Panc1 (cell line): ENCODE measurements around the gene SLC10A3. TPM values are rescaled to one million over a fixed set of nuclear protein-coding genes. Genes with fewer than 3 reads are reported as not detected.

ENCODE experiments used
- ATAC-seq: fragments of 200-7000 bp; cut with Tn5 transposase; 2 replicates; pipeline ENCODE4 v1.9.1; 2020; ENCODE audit warnings: mild to moderate bottlenecking, moderate library complexity
- BruUV-seq: library from RNA; stranded (reverse); fragments of 400-500 nt; replicated peaks from 2 replicates; lab custom pipeline; 2021; lab: Mats Ljungman, UMichigan
- CTCF ChIA-PET: fragments of 300-600 bp; sonication (Branson Sonifier 250); formaldehyde crosslinking; loops from one replicate; lab custom pipeline; 2022; ENCODE audit warnings: antibody characterized with exemption; lab: Charles Lee
- POLR2A ChIA-PET: fragments of 300-600 bp; sonication (Branson Sonifier 250); formaldehyde crosslinking; loops from one replicate; lab custom pipeline; 2022; ENCODE audit warnings: antibody characterized with exemption; lab: Charles Lee
- DNase-seq: peaks from one replicate; pipeline ENCODE4 v3.0.0-alpha.2; 2010; ENCODE audit warnings: low read depth, low spot score
- H3K27ac ChIP-seq: 2 replicates; pipeline ENCODE4 v1.5.1; 2011; ENCODE audit warnings: mild to moderate bottlenecking, low read length, inconsistent platforms
- H3K27me3 ChIP-seq: fragments of 200-500 bp; sonication (Bioruptor generic); 2 replicates; pipeline ENCODE4 v1.6.0; 2014; ENCODE audit warnings: low read length, inconsistent platforms; ENCODE audit not compliant: control insufficient read depth, insufficient read depth
- H3K36me3 ChIP-seq: fragments of 200-500 bp; sonication (Bioruptor generic); 2 replicates; pipeline ENCODE4 v1.5.1; 2014; ENCODE audit warnings: inconsistent platforms, mild to moderate bottlenecking, low read length, moderate library complexity; ENCODE audit not compliant: control insufficient read depth, insufficient read depth
- H3K4me1 ChIP-seq: 2 replicates; pipeline ENCODE4 v1.5.1; 2011; ENCODE audit warnings: inconsistent platforms, mild to moderate bottlenecking, low read length, moderate library complexity; ENCODE audit not compliant: control insufficient read depth, insufficient read depth
- H3K4me3 ChIP-seq, 2 experiments: 2 replicates each; pipeline ENCODE4 v1.5.1; 2011 to 2012; ENCODE audit warnings: low read depth in 2 of 2, low read length in 2 of 2, mild to moderate bottlenecking in 2 of 2, inconsistent platforms in 1 of 2, moderate library complexity in 1 of 2
- H3K9me3 ChIP-seq: fragments of 200-500 bp; sonication (Bioruptor generic); 2 replicates; pipeline ENCODE4 v1.5.1; 2014; ENCODE audit warnings: low read depth, mild to moderate bottlenecking, inconsistent platforms, low read length, moderate library complexity; ENCODE audit not compliant: control insufficient read depth, insufficient read depth
- POLR2AphosphoS5 ChIP-seq: IDR thresholded peaks from 2 replicates; pipeline ENCODE4 v1.6.1; 2012; ENCODE audit warnings: mild to moderate bottlenecking, low read depth, low read length, moderate library complexity
- SIN3A ChIP-seq: IDR thresholded peaks from 2 replicates; pipeline ENCODE4 v1.6.1; 2012; ENCODE audit warnings: low read depth, mild to moderate bottlenecking, low read length, moderate library complexity, borderline replicate concordance; ENCODE audit not compliant: insufficient read depth
- TCF7L2 ChIP-seq: IDR thresholded peaks from 2 replicates; pipeline ENCODE4 v1.6.1; 2011; ENCODE audit warnings: mild to moderate bottlenecking, low read depth, low read length, inconsistent platforms
- in situ Hi-C: cut with HindIII; loops from 2 replicates; pipeline ENCODE4 v1.10.0; 2016; ENCODE audit warnings: low sequenced_read_pairs, low pct_unique_long_range_greater_than_20kb
- intact Hi-C: fragments of 100-400 bp; cut with micrococcal nuclease; formaldehyde crosslinking; loops from one replicate; pipeline ENCODE4 v1.10.0; 2022; ENCODE audit not compliant: unreplicated experiment
- total RNA-seq: library from RNA; stranded (reverse); gene quantifications from one replicate; pipeline ENCODE4 v1.2.1, GENCODE V29; 2021; ENCODE audit not compliant: unreplicated experiment
- TF ChIP-seq, protein P1 (sequence below): fragments of 450-650 bp; IDR thresholded peaks from 2 replicates; pipeline ENCODE4 v1.5.1; 2017; ENCODE audit warnings: mild to moderate bottlenecking
- TF ChIP-seq, protein P2 (sequence below), 2 experiments: IDR thresholded peaks; 2 replicates each; pipeline ENCODE4 v1.6.1; 2011 to 2012; ENCODE audit warnings: low read depth in 2 of 2, control low read depth in 1 of 2, low read length in 1 of 2, mild to moderate bottlenecking in 1 of 2, moderate library complexity in 1 of 2; ENCODE audit not compliant: insufficient read depth in 1 of 2

The SLC10A3 gene
- total RNA-seq, 1 experiment from 2014 or later: 64.1 TPM

DNA sequence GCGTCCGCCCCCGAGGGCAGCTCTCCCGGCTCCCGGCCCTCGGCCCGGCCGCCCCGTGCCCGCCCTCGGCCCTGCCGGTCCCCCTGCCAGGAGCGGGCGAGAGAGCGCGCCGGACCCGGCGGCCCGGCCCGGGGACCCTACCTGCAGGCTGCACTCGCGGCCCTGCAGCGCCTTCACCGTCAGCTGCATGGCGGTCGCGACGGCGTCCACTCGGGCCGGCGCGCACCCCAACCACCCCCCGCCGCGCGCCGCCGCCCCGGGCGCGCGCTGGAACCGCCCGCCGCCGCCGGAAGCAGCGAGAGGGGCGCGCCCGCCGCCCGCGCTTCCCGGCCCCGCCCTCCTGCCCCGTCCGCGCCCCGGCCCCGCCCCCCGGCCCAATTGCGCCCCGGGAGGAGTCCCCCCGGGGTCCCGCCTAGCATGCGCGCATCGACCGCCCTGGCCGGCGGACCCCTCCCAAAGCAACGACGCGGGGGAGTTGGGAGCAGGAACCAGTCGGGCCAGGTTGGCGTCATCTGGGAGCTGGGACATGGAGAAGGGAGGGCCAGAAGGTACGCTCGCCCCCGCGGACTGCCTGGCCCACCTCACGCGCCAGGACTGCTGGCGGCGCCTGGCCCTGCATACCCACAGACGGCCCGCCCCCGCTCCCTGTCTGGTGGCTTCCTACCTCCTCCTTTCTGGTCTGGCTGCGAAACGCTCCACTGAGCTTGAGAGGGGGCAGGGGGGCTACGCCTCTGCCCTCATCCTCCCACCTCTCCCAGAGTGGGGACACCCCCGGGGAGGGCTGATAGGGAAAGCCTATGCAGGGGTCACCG lies 3.8 kb downstream of the SLC10A3 start, which contains the start of gene UBL4A:
TSS of gene UBL4A (minus strand) at position 220 of the 812 bp plus-strand sequence. CDS start at position 189, 31 bp downstream.
- ChIA-PET POLR2A (no interaction called here), CTCF (no interaction called here)
- Histone ChIP-seq H3K27ac (peak within 1 kb of the TSS; percentile 86), H3K4me3 (peak within 1 kb of the TSS; percentile 63 to 71), H3K4me1 (peaks cover 31% of the 10 kb centered on the region), H3K9me3 (no peaks in the 10 kb centered on the region), H3K36me3 (no peaks in the 10 kb centered on the region), H3K27me3 (no peaks in the 10 kb centered on the region)
- in situ Hi-C loops: no loop called here
- ATAC-seq: peak; percentile 51
- BruUV-seq: no TSS peak
- no peak for DNase-seq
- intact Hi-C loops: no loop called here
- TF ChIP-seq, protein P1, sequence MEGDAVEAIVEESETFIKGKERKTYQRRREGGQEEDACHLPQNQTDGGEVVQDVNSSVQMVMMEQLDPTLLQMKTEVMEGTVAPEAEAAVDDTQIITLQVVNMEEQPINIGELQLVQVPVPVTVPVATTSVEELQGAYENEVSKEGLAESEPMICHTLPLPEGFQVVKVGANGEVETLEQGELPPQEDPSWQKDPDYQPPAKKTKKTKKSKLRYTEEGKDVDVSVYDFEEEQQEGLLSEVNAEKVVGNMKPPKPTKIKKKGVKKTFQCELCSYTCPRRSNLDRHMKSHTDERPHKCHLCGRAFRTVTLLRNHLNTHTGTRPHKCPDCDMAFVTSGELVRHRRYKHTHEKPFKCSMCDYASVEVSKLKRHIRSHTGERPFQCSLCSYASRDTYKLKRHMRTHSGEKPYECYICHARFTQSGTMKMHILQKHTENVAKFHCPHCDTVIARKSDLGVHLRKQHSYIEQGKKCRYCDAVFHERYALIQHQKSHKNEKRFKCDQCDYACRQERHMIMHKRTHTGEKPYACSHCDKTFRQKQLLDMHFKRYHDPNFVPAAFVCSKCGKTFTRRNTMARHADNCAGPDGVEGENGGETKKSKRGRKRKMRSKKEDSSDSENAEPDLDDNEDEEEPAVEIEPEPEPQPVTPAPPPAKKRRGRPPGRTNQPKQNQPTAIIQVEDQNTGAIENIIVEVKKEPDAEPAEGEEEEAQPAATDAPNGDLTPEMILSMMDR: no peak
- TF ChIP-seq POLR2AphosphoS5: peak; percentile 66; the same call in 1 of the 2 replicates
- TF ChIP-seq SIN3A: 0 out of 2 replicates have a peak, but pooled peaks have one; percentile 4

DNA sequence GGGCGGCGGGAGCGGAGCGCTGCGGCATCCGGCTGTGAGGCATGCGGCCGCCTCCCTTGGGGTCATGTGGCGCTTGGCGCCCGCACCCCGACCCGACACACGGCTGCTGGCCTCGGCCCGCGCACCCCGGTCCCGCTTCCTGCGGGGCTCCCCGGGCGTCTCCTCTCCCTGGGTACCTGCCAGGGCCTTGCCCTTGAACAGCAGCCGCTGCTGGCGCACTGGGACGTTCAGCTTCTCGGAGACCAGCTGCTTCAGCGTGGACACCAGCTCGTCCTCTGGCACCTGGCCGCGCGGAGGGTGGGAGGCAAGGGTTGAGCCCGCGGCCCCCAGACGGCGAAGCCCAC lies 4.4 kb downstream of the SLC10A3 start:
- in situ Hi-C loops (no loop called here), intact Hi-C loops (no loop called here)
- ChIA-PET POLR2A (no interaction called here), CTCF (no interaction called here)
- Histone ChIP-seq H3K9me3 (no peaks in the 10 kb centered on the region), H3K4me1 (peaks cover 28% of the 10 kb centered on the region), H3K27ac (peak overlapping the region; percentile 78), H3K27me3 (no peaks in the 10 kb centered on the region), H3K4me3 (peak overlapping the region; percentile 63 to 71), H3K36me3 (no peaks in the 10 kb centered on the region)
- ATAC-seq: peak; percentile 0; the same call in 1 of the 2 replicates
- no TSS peak for BruUV-seq
- DNase-seq: no peak
- TF ChIP-seq, protein P2, sequence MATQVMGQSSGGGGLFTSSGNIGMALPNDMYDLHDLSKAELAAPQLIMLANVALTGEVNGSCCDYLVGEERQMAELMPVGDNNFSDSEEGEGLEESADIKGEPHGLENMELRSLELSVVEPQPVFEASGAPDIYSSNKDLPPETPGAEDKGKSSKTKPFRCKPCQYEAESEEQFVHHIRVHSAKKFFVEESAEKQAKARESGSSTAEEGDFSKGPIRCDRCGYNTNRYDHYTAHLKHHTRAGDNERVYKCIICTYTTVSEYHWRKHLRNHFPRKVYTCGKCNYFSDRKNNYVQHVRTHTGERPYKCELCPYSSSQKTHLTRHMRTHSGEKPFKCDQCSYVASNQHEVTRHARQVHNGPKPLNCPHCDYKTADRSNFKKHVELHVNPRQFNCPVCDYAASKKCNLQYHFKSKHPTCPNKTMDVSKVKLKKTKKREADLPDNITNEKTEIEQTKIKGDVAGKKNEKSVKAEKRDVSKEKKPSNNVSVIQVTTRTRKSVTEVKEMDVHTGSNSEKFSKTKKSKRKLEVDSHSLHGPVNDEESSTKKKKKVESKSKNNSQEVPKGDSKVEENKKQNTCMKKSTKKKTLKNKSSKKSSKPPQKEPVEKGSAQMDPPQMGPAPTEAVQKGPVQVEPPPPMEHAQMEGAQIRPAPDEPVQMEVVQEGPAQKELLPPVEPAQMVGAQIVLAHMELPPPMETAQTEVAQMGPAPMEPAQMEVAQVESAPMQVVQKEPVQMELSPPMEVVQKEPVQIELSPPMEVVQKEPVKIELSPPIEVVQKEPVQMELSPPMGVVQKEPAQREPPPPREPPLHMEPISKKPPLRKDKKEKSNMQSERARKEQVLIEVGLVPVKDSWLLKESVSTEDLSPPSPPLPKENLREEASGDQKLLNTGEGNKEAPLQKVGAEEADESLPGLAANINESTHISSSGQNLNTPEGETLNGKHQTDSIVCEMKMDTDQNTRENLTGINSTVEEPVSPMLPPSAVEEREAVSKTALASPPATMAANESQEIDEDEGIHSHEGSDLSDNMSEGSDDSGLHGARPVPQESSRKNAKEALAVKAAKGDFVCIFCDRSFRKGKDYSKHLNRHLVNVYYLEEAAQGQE (IDR thresholded peaks at IDR 0.05; ENCODE audit: insufficient read depth in 1 of 2, low read depth in 2 of 2, low read length in 1 of 2): no peak
- TF ChIP-seq, protein P1: no peak
- TF ChIP-seq TCF7L2 (no peak), POLR2AphosphoS5 (no peak), SIN3A (no peak)
